ENCODE results near the gene CCDC69. TPM values are rescaled to one million over a fixed set of nuclear protein-coding genes. Genes with fewer than 3 reads are reported as not detected.

Gene CCDC69
- total RNA-seq, 2 donors from 2014 or later, result 27.4 to 40.1 TPM

DNA sequence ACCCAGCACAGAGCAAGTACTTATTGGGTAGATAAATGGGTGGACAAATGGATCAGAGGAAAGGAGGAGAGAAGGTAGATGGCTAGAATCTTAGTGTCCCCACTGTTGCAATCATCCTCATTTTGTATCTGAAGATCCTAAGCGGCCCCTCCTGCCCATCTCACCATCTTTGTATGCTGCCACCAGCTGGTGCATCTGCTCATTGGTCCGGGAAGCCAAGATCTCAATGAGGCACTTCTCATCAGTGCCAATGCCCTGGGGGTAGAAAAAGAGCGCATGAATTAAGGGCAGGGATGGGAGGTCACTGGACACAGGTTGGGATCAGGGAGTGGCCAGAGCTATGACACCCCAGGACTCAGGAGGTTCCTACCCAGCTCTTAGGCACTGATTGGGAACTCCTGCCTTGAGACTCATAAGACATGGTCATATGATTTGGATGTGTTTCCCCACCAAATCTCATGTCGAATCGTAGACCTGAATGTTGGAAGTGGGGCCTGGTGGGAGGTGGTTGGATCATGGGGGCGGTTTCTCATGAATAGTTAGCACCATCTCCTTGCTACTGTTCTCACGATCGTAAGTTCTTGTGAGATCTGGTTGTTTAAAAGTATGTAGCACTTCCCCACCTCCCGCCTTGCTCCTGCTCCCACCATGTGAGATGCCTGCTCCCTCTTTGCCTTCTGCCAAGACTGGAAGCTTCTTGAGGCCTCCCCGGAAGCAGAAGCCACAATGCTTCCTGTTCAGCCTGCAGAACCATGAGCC is 86.6 kb downstream of the CCDC69 start:
- H3K27me3 Mint-ChIP-seq, result no peaks in the 10 kb centered on the region
- no peak overlapping the region for H3K4me3 Mint-ChIP-seq
- H3K9me3 Mint-ChIP-seq, result no peaks in the 10 kb centered on the region
- H3K4me1 Mint-ChIP-seq, result peaks cover 69% of the 10 kb centered on the region
- peaks cover 98% of the 10 kb centered on the region for H3K36me3 Mint-ChIP-seq (ENCODE audit: low read depth)
- ATAC-seq (replicated peaks), result no peak
- H3K27ac Mint-ChIP-seq, result peak overlapping the region; percentile 44

DNA sequence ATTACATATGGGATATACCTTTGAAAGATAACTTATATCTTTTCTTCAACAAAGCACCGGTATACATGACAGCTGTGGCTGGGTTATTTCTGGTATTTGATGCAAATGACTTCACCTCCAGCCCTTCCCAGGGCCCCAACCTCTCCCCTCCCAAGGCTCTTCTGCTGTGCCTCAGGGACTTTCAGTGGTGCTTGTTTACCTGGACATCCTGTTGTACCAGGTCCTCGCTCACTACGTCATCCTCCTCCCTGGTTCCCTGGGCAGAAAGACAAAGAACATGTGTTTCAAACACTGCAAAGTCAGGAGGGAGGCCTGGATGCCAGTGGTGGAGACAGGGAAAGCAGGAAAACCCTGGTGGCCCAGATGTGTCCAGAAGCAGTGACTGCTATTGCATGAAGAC is 89.7 kb downstream of the CCDC69 start:
- Mint-ChIP-seq H3K27ac (peak overlapping the region; percentile 49), H3K4me3 (no peak overlapping the region), H3K27me3 (no peaks in the 10 kb centered on the region), H3K4me1 (peaks cover 66% of the 10 kb centered on the region), H3K36me3 (ENCODE audit: low read depth) (peaks cover 100% of the 10 kb centered on the region), H3K9me3 (no peaks in the 10 kb centered on the region)
- ATAC-seq (replicated peaks), result no peak

- ATAC-seq (replicated peaks), result no peak
- Mint-ChIP-seq H3K27me3 (no peaks in the 10 kb centered on the region), H3K4me1 (peaks cover 64% of the 10 kb centered on the region), H3K27ac (peak overlapping the region; percentile 49), H3K36me3 (ENCODE audit: low read depth) (peaks cover 100% of the 10 kb centered on the region), H3K4me3 (peak overlapping the region; percentile 1), H3K9me3 (no peaks in the 10 kb centered on the region)
These were observed 90.9 kb downstream of the CCDC69 start for GRCh38 chr5:151132963-151133362.

Other genes starting within 250 kb of the CCDC69 start
- not detected for gene GPX3, start 203.5 kb downstream of the CCDC69 start, total RNA-seq
- gene TNIP1, start 143.1 kb downstream of the CCDC69 start, total RNA-seq, result 100 to 1,000 TPM; 316 to 609 TPM
- 100 to 1,000 TPM; 432 to 559 TPM for gene ANXA6, start 66.3 kb downstream of the CCDC69 start, total RNA-seq
- 10 to 100 TPM; 32.2 to 41.1 TPM for gene GM2A, start 29.1 kb upstream of the CCDC69 start, total RNA-seq
- gene SLC36A3, start 79.7 kb upstream of the CCDC69 start, total RNA-seq, result not detected
- not detected for gene SLC36A2, start 123.5 kb upstream of the CCDC69 start, total RNA-seq
- 1 to 10 TPM; 5.6 TPM for gene SLC36A1, start 223.5 kb upstream of the CCDC69 start, total RNA-seq